VCaP (cell line): Measurements from ENCODE around the gene CALHM2.
A peak's percentile ranks its signal among the peaks of the same experiment; 100 is the strongest.

Experiments used
- H3K27ac ChIP-seq: fragments of 450-650 bp; 2 replicates; pipeline ENCODE4 v1.5.1; 2017
- CTCF ChIP-seq: fragments of 450-650 bp; conservative IDR thresholded peaks from 2 replicates; pipeline ENCODE4 v1.5.1; 2017; ENCODE audit warnings: mild to moderate bottlenecking, moderate library complexity

CALHM2 gene

GRCh38 chr10:103451831-103452505, at the start of gene CALHM2:
TSS of gene CALHM2 (minus strand) at chr10:103452370. CDS start at chr10:103449941, 2,429 bp downstream.
- peak within 1 kb of the TSS; percentile 66 for H3K27ac ChIP-seq
- TF ChIP-seq CTCF, result no peak

GRCh38 chr10:103501186-103501585, 49.0 kb upstream of the CALHM2 start:
- no peak for TF ChIP-seq CTCF
- no peak overlapping the region for H3K27ac ChIP-seq

GRCh38 chr10:103500481-103500880, 48.3 kb upstream of the CALHM2 start:
- no peak overlapping the region for H3K27ac ChIP-seq
- no peak for TF ChIP-seq CTCF

- no peak overlapping the region for H3K27ac ChIP-seq
- TF ChIP-seq CTCF, result no peak
Measured at GRCh38 chr10:103499881-103500280, 47.7 kb upstream of the CALHM2 start.

GRCh38 chr10:103498936-103499638, 46.9 kb upstream of the CALHM2 start:
- TF ChIP-seq CTCF, result no peak
- no peak overlapping the region for H3K27ac ChIP-seq

- TF ChIP-seq CTCF, result no peak
- no peak overlapping the region for H3K27ac ChIP-seq
Measured at GRCh38 chr10:103497161-103497915, 45.2 kb upstream of the CALHM2 start.

- TF ChIP-seq CTCF, result no peak
- no peak overlapping the region for H3K27ac ChIP-seq
Measured at GRCh38 chr10:103495321-103495720, 43.2 kb upstream of the CALHM2 start.
